CD14-positive monocyte (primary cell): ENCODE data around the gene H1-8. TPM values are rescaled to one million over a fixed set of nuclear protein-coding genes. Genes with fewer than 3 reads are reported as not detected.

Experiments used
- DNase-seq, 3 donors: peaks; one replicate each; pipeline ENCODE4 v3.0.0-alpha.2; 2011 to 2022
- H2AFZ ChIP-seq: 2 replicates; pipeline ENCODE4 v1.6.0; 2012; ENCODE audit warnings: mild to moderate bottlenecking, low read depth, low read length, inconsistent platforms; ENCODE audit not compliant: insufficient read depth, poor library complexity, severe bottlenecking
- H3K27ac ChIP-seq, 2 donors: 1 replicate in 1 of 2; 2 replicates in 1 of 2; pipeline ENCODE4 v1.5.1; 2012 to 2013; ENCODE audit warnings: low read length in 2 of 2, control low read depth in 1 of 2, inconsistent platforms in 1 of 2, low read depth in 1 of 2, mild to moderate bottlenecking in 1 of 2
- H3K27me3 ChIP-seq, 2 donors: one replicate each; pipeline versions ENCODE4 v1.6.0 to v1.6.1; 2011 to 2013; ENCODE audit warnings: low read length in 2 of 2; ENCODE audit not compliant: control insufficient read depth in 2 of 2, insufficient read depth in 2 of 2
- H3K36me3 ChIP-seq, 2 donors: replicated peaks in 1 of 2; 1 replicate in 1 of 2; 2 replicates in 1 of 2; pipeline versions ENCODE4 v1.5.1 to v1.6.1; 2012 to 2013; ENCODE audit warnings: low read length in 2 of 2, control low read depth in 1 of 2, inconsistent platforms in 1 of 2, mild to moderate bottlenecking in 1 of 2; ENCODE audit not compliant: insufficient read depth in 2 of 2, control insufficient read depth in 1 of 2
- H3K4me1 ChIP-seq, 2 donors: 1 replicate in 1 of 2; 2 replicates in 1 of 2; pipeline versions ENCODE4 v1.5.1 to v1.6.1; 2012 to 2013; ENCODE audit warnings: low read length in 2 of 2, control low read depth in 1 of 2, inconsistent platforms in 1 of 2, mild to moderate bottlenecking in 1 of 2, moderate library complexity in 1 of 2; ENCODE audit not compliant: insufficient read depth in 2 of 2, control insufficient read depth in 1 of 2
- H3K4me2 ChIP-seq: replicated peaks from 2 replicates; pipeline ENCODE3; 2012; ENCODE audit warnings: low read length, moderate library complexity, mild to moderate bottlenecking; ENCODE audit not compliant: poor library complexity, severe bottlenecking; ENCODE audit errors: extremely low read depth
- H3K4me3 ChIP-seq, 3 experiments: fragments of 200-600 bp in 1 of 3; sonication (generic) in 1 of 3; replicated peaks in 1 of 3; 1 replicate in 2 of 3; 2 replicates in 1 of 3; pipeline ENCODE4 v1.5.1; 2011 to 2013; ENCODE audit warnings: low read length in 3 of 3, mild to moderate bottlenecking in 3 of 3, control low read depth in 2 of 3, low read depth in 2 of 3, inconsistent platforms in 1 of 3, moderate library complexity in 1 of 3
- H3K79me2 ChIP-seq: 2 replicates; pipeline ENCODE4 v1.6.0; 2012; ENCODE audit warnings: mild to moderate bottlenecking, control low read depth, inconsistent platforms, low read length, moderate library complexity; ENCODE audit not compliant: insufficient read depth
- H3K9ac ChIP-seq: 2 replicates; pipeline ENCODE4 v1.6.0; 2017; ENCODE audit warnings: low read length, mild to moderate bottlenecking; ENCODE audit not compliant: insufficient read depth, poor library complexity, severe bottlenecking
- H3K9me3 ChIP-seq, 2 donors: replicated peaks in 1 of 2; 1 replicate in 1 of 2; 2 replicates in 1 of 2; pipeline versions ENCODE4 v1.5.1 to v1.6.1; 2012 to 2013; ENCODE audit warnings: low read length in 2 of 2, control low read depth in 1 of 2; ENCODE audit not compliant: control insufficient read depth in 1 of 2, insufficient read depth in 1 of 2
- H4K20me1 ChIP-seq: 2 replicates; pipeline ENCODE4 v1.6.0; 2012; ENCODE audit warnings: mild to moderate bottlenecking, low read length, control low read depth, moderate library complexity; ENCODE audit not compliant: insufficient read depth
- H3K27ac Mint-ChIP-seq, 7 donors: one replicate each; pipeline ENCODE4 v1.8.0; 2020; ENCODE audit warnings: mild to moderate bottlenecking in 7 of 7, mixed read lengths in 7 of 7, moderate library complexity in 6 of 7, inconsistent platforms in 2 of 7
- H3K27me3 Mint-ChIP-seq, 3 donors: one replicate each; pipeline ENCODE4 v1.8.0; 2021 to 2022; ENCODE audit warnings: low read depth in 3 of 3, mild to moderate bottlenecking in 3 of 3, mixed read lengths in 3 of 3, moderate library complexity in 3 of 3, inconsistent platforms in 1 of 3
- H3K36me3 Mint-ChIP-seq, 2 donors: one replicate each; pipeline ENCODE4 v1.8.0; 2020; ENCODE audit warnings: mixed read lengths in 2 of 2, inconsistent platforms in 1 of 2, mild to moderate bottlenecking in 1 of 2
- H3K4me1 Mint-ChIP-seq: one replicate; pipeline ENCODE4 v1.8.0; 2020; ENCODE audit warnings: mild to moderate bottlenecking, mixed read lengths
- H3K4me3 Mint-ChIP-seq, 2 donors: one replicate each; pipeline ENCODE4 v1.8.0; 2020; ENCODE audit warnings: mild to moderate bottlenecking in 2 of 2, mixed read lengths in 2 of 2, moderate library complexity in 1 of 2
- H3K9me3 Mint-ChIP-seq, 7 donors: one replicate each; pipeline ENCODE4 v1.8.0; 2020 to 2022; ENCODE audit warnings: mixed read lengths in 7 of 7, mild to moderate bottlenecking in 6 of 7, moderate library complexity in 6 of 7, inconsistent platforms in 2 of 7
- CTCF ChIP-seq: fragments of 200-600 bp; IDR thresholded peaks from one replicate; pipeline ENCODE4 v1.8.0; 2022; ENCODE audit warnings: antibody characterized with exemption, mild to moderate bottlenecking
- WGBS: methylation state at CpG from one replicate; pipeline ENCODE4 v1.1.5; 2013; ENCODE audit warnings: missing lambda C conversion rate; ENCODE audit not compliant: insufficient coverage; 5-methylcytosine and 5-hydroxymethylcytosine counted together
- intact Hi-C, 2 donors: fragments of 100-400 bp; cut with micrococcal nuclease; formaldehyde crosslinking; loops; one replicate each; pipeline versions ENCODE4 v1.15.0 to v1.15.1; 2023
- polyA plus RNA-seq, 3 donors: library from polyadenylated mRNA; depleted of rRNA in 1 of 3; unstranded in 2 of 3; stranded (reverse) in 1 of 3; fragments of 300-500 nt in 2 of 3; fragments of >200 nt in 1 of 3; fragmentation: Illumina TruSeq in 2 of 3; gene quantifications; 1 replicate in 2 of 3; 2 replicates in 1 of 3; pipeline ENCODE4 v1.2.3, GENCODE V29; 2012 to 2021

H1-8 gene
- polyA plus RNA-seq, 3 donors = not detected

GRCh38 chr3:129534428-129535027 lies 8.4 kb upstream of the H1-8 start:
- H3K36me3 Mint-ChIP-seq = no peaks in the 10 kb centered on the region
- peaks cover 3 to 5% (median 5%) of the 10 kb centered on the region in 3 donors for H3K27me3 Mint-ChIP-seq
- no peak for DNase-seq
- H3K4me1 Mint-ChIP-seq = peaks cover 1% of the 10 kb centered on the region
- Histone ChIP-seq H3K4me1 (peaks cover 0 to 7% of the 10 kb centered on the region in 2 donors), H3K79me2 (no peaks in the 10 kb centered on the region), H3K4me2 (no peak overlapping the region), H3K27me3 (no peaks in the 10 kb centered on the region), H3K27ac (no peak overlapping the region), H3K9me3 (no peaks in the 10 kb centered on the region), H3K9ac (no peak overlapping the region), H4K20me1 (no peaks in the 10 kb centered on the region), H3K4me3 (no peak overlapping the region), H2AFZ (no peak overlapping the region), H3K36me3 (no peaks in the 10 kb centered on the region)
- TF ChIP-seq CTCF = no peak
- H3K4me3 Mint-ChIP-seq = no peak overlapping the region
- H3K27ac Mint-ChIP-seq = peak overlapping the region in 1 of 7 donors; percentile 17
- 95% methylated on average over 4 of the region's 4 CpGs for WGBS
- no peaks in the 10 kb centered on the region for H3K9me3 Mint-ChIP-seq
- intact Hi-C loops = no loop called here

- Mint-ChIP-seq H3K9me3 (no peaks in the 10 kb centered on the region), H3K27ac (no peak overlapping the region), H3K36me3 (no peaks in the 10 kb centered on the region), H3K27me3 (peaks cover 5% of the 10 kb centered on the region in 3 donors), H3K4me1 (peaks cover 1% of the 10 kb centered on the region), H3K4me3 (no peak overlapping the region)
- Histone ChIP-seq H3K79me2 (no peaks in the 10 kb centered on the region), H2AFZ (no peak overlapping the region), H3K4me3 (no peak overlapping the region), H3K9ac (no peak overlapping the region), H3K36me3 (no peaks in the 10 kb centered on the region), H3K4me2 (no peak overlapping the region), H3K27me3 (no peaks in the 10 kb centered on the region), H3K27ac (no peak overlapping the region), H4K20me1 (no peaks in the 10 kb centered on the region), H3K9me3 (no peaks in the 10 kb centered on the region), H3K4me1 (peaks cover 0 to 3% of the 10 kb centered on the region in 2 donors)
- no peak for TF ChIP-seq CTCF
- DNase-seq = no peak
- WGBS = no CpG with 5 or more reads among the region's 1 CpG
- intact Hi-C loops = no loop called here
These were observed 7.9 kb upstream of the H1-8 start for GRCh38 chr3:129535075-129535474.
